OCI-M2 (cell line): ENCODE measurements around the gene PRSS23.
"Not testable (repeated sequence)": the region's sequence is repeated elsewhere in the genome, so short reads cannot be mapped to it uniquely, and the experiment has no call there.

Experiments used
- DNase-seq: peaks from one replicate; lab custom pipeline; 2025; ENCODE audit not compliant: unreplicated experiment; lab: John Stamatoyannopoulos, UW

Gene PRSS23, protein sequence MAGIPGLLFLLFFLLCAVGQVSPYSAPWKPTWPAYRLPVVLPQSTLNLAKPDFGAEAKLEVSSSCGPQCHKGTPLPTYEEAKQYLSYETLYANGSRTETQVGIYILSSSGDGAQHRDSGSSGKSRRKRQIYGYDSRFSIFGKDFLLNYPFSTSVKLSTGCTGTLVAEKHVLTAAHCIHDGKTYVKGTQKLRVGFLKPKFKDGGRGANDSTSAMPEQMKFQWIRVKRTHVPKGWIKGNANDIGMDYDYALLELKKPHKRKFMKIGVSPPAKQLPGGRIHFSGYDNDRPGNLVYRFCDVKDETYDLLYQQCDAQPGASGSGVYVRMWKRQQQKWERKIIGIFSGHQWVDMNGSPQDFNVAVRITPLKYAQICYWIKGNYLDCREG

DNA sequence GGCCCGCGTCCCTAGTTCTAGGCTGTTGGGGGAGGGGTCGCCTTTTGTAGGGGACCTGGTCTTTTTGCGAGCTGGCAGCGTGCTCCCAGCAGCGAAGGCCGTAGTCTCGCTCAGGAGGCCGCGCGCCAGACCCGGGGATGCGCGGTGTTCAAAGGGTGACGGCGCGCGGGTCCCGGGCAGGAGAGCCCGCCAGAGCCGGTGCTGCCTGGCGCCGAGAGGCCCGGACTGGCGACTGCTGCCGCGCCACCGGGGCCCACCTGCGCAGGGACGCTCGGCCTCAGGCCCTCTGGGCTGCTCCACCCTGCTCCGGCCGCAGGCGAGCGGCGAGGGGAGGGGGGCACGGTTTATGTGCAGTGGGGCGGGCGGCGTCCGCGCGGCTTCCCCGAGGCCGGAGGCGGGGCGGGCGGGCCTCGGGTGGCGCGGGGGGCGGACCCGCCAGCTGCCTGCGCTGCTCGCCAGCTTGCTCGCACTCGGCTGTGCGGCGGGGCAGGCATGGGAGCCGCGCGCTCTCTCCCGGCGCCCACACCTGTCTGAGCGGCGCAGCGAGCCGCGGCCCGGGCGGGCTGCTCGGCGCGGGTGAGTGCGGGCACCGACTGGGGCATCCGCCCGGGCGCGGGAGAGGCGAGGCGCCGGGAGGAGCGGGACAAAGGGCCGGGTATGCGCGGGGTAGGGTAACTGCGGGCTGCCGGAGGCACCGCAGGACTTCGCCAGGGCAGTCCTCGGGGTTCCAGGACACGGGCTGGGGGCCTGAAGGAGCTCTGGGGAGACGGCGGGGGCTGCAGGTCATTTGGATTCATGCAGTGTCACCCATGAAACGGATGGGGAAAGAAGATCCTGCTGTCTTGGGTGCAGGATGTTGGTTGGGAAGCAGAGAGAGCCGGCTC, at the start of gene PRSS23:
Gene PRSS23, plus strand, starts transcription at position 467 of the 884 bp plus-strand sequence. CDS start 7,102 bp downstream, outside the sequence.
- DNase-seq, result no peak

DNA sequence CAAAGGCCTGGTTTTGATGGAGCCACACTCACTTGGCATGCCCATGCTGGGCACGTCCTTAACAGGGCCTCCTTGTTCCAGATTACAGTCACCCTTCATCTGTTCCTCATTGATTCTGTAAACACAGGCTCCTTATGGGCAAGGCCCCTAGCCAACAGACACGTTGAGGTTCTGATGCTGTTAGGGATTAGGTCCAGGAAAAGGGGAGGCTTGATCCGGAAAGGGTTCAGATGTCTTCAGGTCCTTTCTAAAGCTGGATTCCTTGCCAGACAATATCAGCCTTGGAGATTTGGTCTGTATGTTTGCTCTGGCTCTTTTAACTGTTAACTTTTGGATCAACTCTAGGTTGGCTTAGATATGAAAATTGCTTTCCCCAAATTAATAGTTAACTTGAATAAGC, 46.9 kb upstream of the PRSS23 start:
- no peak for DNase-seq

DNA sequence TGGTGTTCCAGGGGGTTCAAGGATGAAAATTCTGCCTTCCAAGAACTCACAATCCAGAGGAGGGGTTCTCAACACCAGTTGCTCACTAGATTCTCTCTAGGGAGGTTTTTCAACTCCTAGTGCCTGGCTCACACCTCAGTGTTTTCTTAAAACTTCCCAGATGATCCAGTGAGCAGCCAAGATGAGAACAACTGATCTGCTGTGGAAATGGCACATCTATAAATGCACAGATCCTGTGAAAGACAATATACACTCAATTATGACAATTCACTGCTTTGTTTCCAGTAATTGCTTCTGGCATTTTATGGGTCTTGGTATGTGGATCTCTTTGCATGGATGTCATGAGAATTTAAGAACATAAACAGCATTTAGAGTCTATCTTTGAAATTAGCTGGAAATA, 45.2 kb upstream of the PRSS23 start:
- no peak for DNase-seq

DNA sequence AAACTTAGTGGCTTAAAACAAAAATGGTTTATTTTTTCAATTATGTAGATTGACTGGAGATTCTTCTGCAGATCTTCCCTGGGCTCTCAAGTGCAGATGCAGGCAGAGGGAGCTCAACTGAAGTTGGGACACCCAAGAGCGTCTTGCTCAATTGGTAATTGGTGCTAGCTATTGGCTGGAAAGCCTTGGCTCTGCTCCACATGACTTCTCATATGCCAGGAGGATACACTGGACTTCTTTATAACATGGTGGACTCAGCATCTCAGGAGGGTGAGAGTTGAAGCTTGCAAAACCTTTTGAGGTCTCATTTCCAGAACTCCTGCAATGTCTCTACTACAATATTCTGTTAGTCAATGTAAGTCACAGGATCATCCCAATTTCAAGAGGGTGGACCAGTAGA, 42.2 kb upstream of the PRSS23 start:
- no peak for DNase-seq

DNA sequence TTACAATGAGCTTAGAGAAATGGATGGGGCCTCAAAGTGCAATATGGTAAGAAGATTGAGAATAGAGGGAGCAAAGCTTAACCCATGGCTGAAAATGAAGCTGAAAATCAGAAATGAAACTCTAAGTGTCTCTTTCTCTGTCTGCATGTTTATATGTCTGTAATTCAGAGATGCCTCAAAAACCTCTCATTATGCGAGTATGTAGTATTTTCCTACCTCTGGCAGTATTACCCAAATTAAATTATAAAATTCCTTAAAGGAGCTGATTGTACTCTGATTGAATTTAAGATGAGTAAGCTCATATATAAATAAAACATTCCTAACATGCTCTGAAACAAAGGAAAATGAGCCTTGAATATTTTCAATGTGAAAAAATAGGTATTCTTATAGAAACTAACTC, 39.8 kb upstream of the PRSS23 start:
- no peak for DNase-seq

DNA sequence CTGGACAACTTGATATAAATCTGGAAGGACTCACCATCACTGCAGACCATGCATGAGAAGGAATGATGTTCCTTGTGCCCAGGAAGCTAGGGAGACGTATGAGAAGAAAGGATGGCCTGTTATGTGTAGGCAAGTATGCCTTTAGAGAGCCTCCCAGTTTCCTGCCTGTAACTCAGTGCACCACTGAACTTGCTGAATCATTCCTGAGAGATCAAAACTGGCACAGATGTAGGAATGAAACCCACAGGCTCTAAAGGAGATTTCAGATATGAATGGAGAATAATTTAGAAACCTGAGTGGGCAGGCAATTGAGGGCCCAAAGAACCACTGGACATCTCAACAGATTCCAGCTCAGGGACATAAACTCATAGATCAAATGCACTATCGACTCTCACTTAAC, 38.4 kb upstream of the PRSS23 start:
- DNase-seq, result no peak

DNA sequence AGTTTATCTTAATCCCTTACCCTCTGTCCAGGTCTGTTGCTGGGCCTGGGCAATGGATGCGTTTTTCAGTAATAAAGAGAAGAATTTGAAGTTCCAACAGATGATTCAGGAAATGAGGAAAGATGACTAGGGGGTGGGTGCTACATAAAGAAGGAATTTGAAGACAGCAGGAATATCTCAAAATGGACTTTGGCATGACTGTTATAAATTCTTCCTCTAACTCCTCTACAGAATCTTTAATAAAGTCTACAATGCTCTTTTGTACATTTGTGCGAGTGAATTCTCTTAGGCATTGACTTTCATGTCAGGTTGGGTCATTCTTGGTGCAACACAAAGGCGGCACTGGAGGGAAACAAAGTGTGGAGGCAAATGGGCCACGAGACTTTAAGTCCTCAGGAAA, 35.1 kb upstream of the PRSS23 start:
- DNase-seq, result no peak

DNA sequence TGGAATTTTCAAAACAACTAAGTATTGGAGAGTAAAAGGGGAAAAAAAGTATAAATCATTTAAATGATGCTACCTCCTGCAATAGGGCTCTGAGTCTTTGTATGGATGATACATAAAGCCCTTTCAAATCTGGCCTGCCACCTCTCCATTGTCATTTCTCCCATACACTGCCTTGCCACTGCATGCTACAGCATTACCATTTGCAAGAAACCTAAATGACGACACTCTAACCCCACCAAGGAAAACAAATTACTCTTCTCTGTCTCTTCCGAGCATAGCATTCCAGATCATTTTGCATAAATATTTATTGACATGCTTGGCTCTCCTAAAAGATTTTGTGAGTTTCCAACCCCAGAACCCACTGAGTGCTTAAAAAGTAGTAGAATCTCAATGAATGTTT, 34.5 kb upstream of the PRSS23 start:
- DNase-seq, result no peak

DNA sequence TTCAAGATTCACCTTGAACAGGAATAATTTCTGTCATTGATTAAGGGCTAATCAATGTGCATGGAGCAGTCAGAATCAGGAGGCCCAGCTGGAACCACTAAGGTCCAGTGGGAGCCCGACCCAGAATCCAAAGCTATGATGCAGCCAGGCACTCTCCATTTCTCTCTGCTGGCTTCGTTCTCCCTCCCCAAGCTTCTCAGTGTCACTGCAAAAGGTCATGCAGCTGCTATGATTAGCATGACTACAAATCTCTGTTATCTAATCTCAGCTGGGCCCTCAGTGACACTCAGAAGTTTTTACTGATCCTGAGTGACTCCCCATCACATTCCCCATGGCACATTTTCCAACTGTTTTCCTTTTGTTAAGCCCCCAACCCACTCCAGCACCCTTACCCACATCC, 31.1 kb upstream of the PRSS23 start:
- no peak for DNase-seq

DNA sequence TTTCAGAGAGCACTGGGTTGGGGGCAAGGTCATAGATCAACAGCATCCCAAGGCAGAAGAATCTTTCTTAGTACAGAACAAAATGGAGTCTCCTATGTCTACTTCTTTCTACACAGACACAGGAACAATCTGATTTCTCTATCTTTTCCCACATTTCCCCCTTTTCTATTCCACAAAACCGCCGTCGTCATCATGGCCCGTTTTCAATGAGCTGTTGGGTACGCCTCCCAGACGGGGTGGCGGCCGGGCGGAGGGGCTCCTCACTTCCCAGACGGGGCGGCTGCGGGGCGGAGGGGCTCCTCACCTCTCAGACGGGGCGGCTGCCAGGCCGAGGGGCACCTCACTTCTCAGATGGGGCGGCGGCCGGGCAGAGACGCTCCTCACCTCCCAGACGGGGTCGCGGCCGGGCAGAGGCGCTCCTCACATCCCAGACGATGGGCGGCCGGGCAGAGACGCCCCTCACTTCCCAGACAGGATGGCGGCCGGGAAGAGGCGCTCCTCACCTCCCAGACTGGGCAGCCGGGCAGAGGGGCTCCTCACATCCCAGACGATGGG, 29.8 kb upstream of the PRSS23 start:
- not testable (repeated sequence) for DNase-seq

DNA sequence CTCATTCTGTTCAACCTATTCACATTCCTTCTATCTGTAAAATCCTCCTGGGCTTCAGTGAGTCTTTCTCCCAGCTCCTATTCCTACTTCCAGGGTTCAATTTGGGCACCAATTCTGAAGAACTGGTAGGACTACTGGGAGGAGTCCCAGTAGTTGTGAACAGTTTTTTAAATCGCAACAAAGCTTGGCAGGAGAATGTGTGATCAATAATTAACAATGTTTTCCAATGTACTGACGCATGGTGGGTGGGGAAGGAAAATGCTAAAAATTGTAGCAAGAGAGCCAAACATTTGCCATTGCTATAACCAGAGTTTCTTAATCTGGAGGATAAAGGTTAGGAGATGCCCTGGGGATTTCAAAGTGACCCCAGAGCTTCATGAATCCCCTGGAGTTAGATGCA, 27.3 kb upstream of the PRSS23 start:
- DNase-seq, result no peak

DNA sequence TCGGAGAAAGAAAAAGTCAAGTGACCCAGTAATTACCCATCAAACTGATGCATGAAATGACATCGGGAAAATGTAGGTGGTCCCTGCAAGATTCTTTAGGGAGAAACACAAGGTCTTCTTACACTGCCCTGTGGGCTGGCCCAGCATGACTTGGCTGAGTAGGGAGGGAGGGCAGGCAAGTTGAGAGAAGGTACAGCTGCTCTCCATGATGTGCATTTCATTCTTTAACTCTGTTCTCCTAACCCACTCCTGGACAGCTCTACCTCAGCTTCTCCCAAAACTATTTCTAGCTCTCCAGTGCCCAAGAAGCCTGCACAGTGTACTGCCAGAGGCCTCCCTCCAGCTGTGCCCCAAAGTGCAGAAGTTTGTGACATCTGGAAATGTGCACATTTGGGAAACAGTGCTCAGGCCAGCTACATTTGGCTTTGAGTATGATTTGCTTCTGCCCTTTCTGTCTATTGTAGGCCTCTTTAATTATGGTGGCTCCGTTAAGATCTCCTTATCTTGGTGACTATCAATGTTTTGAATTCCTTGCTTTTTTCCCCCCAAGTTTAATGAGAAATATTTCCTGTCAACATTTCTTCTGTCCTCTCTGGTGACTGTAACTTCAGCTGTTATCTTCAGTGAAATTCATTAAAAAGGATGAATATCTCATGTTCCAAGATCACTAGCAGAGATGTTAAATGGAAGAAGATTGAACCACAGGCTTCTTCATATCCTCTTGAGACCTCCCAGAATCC, 26.7 kb upstream of the PRSS23 start:
- no peak for DNase-seq

DNA sequence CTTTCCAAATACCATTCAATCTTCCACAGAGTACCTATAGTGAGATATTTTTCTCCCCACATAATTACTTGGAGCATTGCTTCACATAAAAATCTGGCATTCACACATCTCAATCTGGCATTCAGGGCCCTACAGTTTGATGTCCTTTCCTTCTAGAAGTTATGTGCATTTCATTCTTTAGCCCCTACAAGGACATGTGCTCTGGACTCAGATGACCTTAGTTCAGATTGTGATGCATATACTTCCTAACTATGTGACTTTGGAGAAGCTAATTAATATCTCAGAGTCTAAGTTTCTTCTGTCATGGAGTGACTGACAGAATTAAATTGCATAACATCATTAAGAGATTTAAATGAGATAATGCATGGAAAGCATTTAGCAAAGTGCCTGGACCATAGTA, 25.9 kb upstream of the PRSS23 start:
- no peak for DNase-seq

DNA sequence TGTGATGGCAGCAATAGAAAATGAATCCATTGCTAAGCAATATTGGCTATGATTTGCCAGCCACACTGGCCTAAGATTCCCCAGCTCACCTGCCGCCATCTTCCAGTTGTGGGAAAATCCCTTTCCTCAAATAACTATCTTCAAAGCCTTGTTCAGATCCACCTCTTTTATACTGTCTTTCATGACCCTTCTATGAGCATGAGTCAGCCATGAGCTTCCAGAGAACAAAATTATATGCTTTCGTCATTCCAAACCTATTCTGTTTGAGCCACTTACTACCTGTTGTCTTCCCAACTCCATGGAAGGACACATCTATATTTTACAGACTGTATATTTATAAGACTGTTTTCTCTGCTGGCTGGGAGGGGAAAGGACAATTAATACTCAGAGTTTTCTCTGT, 25.0 kb upstream of the PRSS23 start:
- no peak for DNase-seq

DNA sequence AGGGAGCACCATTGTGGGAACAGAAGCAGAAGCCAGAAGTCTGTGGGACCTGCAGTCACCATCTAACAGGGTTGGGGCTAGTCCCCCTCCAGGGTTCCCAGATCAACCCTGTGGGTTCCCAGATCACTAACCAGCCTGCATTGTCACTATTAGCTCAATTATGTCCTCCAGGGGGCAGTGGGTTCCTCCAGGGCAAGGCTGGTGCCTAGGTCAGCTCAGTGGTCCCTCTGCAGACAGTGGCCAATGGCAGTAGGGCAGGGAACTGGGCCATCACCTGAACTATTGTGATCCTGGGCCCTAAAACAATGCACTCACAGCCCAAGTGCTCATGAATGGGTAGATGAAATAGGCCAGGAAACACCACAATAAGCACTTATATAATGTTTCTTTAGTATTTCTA, 18.8 kb upstream of the PRSS23 start:
- no peak for DNase-seq

DNA sequence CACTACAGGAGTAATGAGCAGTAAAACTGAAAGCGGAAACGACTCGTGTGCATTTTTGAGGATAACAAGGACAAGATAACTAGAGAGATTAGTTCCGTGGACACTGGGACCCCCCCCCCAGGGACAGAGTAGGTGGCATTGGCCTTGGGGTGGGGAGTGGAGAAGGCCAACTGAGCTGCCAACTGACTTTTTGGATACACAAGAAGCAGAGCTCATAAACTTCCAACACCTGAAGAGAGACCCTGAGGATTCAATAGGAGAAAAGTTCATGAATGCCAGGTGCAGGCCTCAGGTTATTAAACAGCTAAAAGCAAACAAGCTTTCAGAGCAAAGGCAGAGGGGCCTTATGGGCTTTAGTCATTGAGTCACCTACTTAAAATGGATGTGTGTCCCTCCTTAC, 17.6 kb upstream of the PRSS23 start:
- DNase-seq, result no peak

DNA sequence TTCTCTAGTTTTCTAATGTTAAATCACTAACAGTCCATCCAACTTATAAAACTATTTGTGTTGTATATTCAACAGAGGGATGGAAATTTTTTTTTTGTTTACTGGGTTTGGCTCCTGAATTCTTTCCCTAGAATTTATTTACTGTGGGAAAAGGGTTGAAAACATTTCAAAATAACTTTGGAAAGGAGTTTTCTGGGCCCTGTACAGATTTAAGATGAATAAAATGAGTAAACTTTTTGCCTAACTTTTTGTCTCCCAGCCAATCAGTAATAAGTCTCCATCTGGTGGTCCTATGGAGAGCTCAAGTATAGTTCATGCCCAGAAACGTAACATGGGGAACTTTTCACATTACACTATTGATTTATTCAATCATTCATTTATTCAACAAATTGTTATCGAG, 16.7 kb upstream of the PRSS23 start:
- DNase-seq, result no peak

DNA sequence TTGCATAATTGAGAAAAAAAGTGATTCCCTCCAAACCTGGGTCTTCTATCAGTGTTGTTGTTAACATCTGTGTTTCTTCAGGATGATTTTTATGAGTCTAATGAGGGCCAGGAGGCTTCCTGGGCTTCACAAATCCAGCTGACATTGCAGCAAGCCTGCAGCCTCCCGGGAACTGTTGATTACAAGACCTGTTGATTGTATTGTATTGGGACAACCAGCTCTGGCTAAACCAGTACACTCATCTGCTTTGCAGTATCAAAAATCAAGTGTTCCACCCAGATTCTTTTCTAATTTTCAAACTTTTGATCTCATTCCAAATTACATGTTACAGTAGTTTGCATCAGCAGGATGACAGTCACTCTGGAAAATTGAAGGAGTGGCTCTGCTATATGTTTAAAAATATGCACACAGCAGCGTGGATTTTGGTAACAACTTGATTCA, 16.1 kb upstream of the PRSS23 start:
- DNase-seq, result no peak

DNA sequence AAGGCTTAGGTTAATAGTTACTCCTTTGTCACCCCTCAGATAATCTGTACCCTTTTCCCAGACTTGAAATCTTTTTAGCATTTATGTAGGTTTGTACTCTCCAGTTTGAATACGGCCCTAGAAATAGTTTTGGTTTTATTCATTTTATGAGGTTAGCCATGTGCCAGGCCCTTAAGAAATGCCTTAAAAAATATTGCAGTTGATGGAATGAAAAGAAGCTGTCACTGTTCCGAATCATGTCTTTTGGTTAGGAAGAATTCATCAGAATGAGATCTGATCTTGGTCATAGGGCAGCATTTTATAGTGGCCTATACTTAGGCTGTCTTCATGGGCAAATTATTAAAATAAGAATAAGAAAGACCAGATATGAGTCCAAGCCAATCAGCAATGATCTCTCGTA, 14.8 kb upstream of the PRSS23 start:
- DNase-seq, result no peak

DNA sequence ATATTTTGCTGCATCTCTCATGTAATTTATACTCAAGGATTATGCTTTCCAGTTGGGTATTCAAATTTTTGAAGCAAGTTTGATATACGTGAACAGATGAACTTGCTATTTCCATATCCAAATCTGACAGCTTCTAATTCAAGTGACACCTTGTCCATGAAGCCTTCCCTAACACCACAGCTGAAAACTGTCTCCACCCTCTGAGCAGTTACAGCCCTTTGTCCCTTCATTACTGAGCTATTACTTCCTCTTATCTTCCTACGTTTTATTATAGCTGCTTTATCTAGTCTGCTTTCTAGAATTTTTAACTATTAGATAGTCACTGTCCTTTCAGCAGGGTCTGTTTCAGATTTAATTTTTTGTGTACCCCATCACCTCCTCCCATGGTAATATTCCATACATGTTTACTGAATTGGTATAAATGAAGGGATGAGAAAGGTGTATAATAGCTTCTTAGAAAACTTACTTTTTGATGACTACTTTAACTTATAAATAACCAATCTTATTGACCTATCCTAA, 13.3 kb upstream of the PRSS23 start:
- no peak for DNase-seq

DNA sequence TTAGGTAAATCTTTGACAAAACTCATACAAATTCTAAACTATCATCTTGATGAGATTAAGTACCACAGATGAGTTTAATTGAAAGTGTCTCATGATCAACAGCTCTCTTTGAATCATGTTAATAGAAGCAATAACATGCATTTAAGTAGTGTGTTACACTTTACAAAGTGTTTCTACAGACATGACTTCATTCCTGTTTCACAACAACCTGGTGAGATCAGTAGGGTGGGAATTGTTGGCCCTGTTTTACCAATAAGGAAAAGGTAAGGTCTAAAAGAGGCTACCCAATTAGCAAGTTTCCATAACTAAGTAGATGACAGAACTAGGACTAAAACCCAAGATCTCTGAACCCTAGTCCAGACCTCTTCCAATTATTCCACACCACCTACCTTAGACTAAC, 12.7 kb upstream of the PRSS23 start:
- DNase-seq, result no peak
